MCF 10A (cell line): ENCODE results near the gene ARHGEF7. TPM values are rescaled to one million over a fixed set of nuclear protein-coding genes. Genes with fewer than 3 reads are reported as not detected.

ENCODE experiments used
- BruUV-seq: library from RNA; stranded (reverse); fragments of 400-500 nt; replicated peaks from 2 replicates; lab custom pipeline; 2021; lab: Mats Ljungman, UMichigan
- CTCF ChIA-PET: fragments of 300-600 bp; sonication (Branson Sonifier 250); formaldehyde crosslinking; extraction: SDS; loops from one replicate; lab custom pipeline; 2021; ENCODE audit warnings: antibody characterized with exemption, inconsistent platforms; lab: Yijun Ruan, JAX
- POLR2A ChIA-PET: fragments of 300-600, 350-650 bp; sonication (Branson Sonifier 250); formaldehyde crosslinking; extraction: SDS; loops from one replicate; lab custom pipeline; 2020; ENCODE audit warnings: antibody characterized with exemption, inconsistent platforms; lab: Yijun Ruan, JAX
- DNase-seq: peaks from one replicate; pipeline ENCODE4 v3.0.0-alpha.2; 2018; ENCODE audit not compliant: unreplicated experiment
- H3K27ac Mint-ChIP-seq: one replicate; pipeline ENCODE4 v1.8.0; 2022; ENCODE audit warnings: mild to moderate bottlenecking, low read depth, mixed read lengths; ENCODE audit not compliant: unreplicated experiment
- H3K27me3 Mint-ChIP-seq: one replicate; pipeline ENCODE4 v1.8.0; 2022; ENCODE audit warnings: mixed read lengths; ENCODE audit not compliant: insufficient read depth, unreplicated experiment
- H3K36me3 Mint-ChIP-seq: one replicate; pipeline ENCODE4 v1.8.0; 2022; ENCODE audit warnings: mild to moderate bottlenecking, moderate library complexity, mixed read lengths; ENCODE audit not compliant: insufficient read depth, unreplicated experiment
- H3K4me1 Mint-ChIP-seq: one replicate; pipeline ENCODE4 v1.8.0; 2022; ENCODE audit warnings: mixed read lengths; ENCODE audit not compliant: insufficient read depth, unreplicated experiment
- H3K4me3 Mint-ChIP-seq: one replicate; pipeline ENCODE4 v1.8.0; 2022; ENCODE audit warnings: mild to moderate bottlenecking, moderate library complexity, mixed read lengths; ENCODE audit not compliant: unreplicated experiment
- H3K9me3 Mint-ChIP-seq: one replicate; pipeline ENCODE4 v1.8.0; 2022; ENCODE audit warnings: mixed read lengths; ENCODE audit not compliant: unreplicated experiment
- intact Hi-C: fragments of 100-400 bp; cut with micrococcal nuclease; formaldehyde crosslinking; loops from 2 replicates; pipeline ENCODE4 v1.14.1; 2022
- total RNA-seq: library from RNA; stranded (reverse); gene quantifications from 2 replicates; pipeline ENCODE4 v1.2.3, GENCODE V29; 2022
- TF ChIP-seq, protein P1 (sequence below): fragments of 200-600 bp; IDR thresholded peaks from one replicate; pipeline ENCODE4 v1.8.0; 2022; ENCODE audit warnings: antibody characterized with exemption, mild to moderate bottlenecking; ENCODE audit not compliant: unreplicated experiment

The ARHGEF7 gene
- total RNA-seq, 1 experiment from 2014 or later: 43.5 TPM

DNA sequence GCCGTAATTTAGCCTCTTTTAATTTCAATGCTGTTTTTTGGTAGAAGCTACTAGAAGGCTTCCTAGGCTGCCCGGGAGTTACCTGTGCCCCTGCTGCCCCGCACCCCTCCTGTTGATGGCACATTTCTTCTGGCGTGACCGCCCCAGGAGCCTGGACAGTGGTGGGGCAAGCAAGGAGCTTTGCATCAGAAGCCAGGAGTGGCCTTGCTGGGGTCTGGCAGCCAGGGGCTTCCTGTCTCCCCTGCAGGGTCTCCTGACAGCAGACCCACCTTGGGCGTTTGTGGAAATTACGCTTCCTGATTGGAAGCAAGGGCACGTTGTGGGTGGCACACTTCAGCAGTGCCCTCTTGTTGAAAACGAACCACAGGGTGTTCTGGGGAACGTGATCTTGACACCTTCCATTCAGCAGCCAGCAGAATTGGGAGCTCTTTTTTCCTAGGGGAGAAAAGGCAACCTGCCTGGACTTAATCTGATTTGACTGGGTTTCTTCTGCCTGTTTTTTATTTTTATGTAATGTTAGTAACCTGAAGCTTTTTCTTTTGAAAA, 115.3 kb downstream of the ARHGEF7 start:
- TF ChIP-seq, protein P1, sequence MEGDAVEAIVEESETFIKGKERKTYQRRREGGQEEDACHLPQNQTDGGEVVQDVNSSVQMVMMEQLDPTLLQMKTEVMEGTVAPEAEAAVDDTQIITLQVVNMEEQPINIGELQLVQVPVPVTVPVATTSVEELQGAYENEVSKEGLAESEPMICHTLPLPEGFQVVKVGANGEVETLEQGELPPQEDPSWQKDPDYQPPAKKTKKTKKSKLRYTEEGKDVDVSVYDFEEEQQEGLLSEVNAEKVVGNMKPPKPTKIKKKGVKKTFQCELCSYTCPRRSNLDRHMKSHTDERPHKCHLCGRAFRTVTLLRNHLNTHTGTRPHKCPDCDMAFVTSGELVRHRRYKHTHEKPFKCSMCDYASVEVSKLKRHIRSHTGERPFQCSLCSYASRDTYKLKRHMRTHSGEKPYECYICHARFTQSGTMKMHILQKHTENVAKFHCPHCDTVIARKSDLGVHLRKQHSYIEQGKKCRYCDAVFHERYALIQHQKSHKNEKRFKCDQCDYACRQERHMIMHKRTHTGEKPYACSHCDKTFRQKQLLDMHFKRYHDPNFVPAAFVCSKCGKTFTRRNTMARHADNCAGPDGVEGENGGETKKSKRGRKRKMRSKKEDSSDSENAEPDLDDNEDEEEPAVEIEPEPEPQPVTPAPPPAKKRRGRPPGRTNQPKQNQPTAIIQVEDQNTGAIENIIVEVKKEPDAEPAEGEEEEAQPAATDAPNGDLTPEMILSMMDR: no peak
- BruUV-seq: no TSS peak
- H3K27ac Mint-ChIP-seq: no peak overlapping the region
- H3K9me3 Mint-ChIP-seq: no peaks in the 10 kb centered on the region
- no peak overlapping the region for H3K4me3 Mint-ChIP-seq
- CTCF ChIA-PET: interaction anchor here (0.6 to 1.4 kb wide), 3 partner anchors 155 to 1841 kb away, joined by 3 to 6 read pairs (median 3); no protein-coding TSS in a partner anchor
- H3K36me3 Mint-ChIP-seq: peaks cover 32% of the 10 kb centered on the region
- no peak for DNase-seq
- no peaks in the 10 kb centered on the region for H3K4me1 Mint-ChIP-seq
- POLR2A ChIA-PET: no interaction called here
- intact Hi-C loops: no loop called here
- no peaks in the 10 kb centered on the region for H3K27me3 Mint-ChIP-seq

DNA sequence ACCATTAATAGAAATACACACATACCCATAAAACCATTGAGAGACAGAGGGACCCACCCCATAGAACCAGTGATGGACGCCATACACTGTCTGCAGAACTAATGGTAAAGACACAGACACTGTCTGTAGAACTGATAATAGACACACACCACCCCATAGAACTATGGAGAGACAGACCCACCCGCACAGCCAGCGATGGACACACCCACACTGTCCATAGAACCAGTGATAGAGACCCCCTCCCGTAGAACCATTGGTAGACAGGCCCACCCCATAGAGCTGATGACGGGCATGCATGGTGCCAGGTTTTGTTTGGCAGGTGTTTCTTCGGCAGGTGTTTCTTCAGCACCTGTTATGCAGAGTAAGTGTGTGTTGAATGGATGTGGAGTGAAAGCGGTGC, 117.1 kb downstream of the ARHGEF7 start:
- Mint-ChIP-seq H3K27me3 (no peaks in the 10 kb centered on the region), H3K4me3 (no peak overlapping the region), H3K36me3 (peaks cover 26% of the 10 kb centered on the region), H3K9me3 (no peaks in the 10 kb centered on the region), H3K4me1 (no peaks in the 10 kb centered on the region), H3K27ac (no peak overlapping the region)
- no TSS peak for BruUV-seq
- POLR2A ChIA-PET: no interaction called here
- TF ChIP-seq, protein P1: no peak
- DNase-seq: no peak
- intact Hi-C loops: no loop called here
- CTCF ChIA-PET: no interaction called here

DNA sequence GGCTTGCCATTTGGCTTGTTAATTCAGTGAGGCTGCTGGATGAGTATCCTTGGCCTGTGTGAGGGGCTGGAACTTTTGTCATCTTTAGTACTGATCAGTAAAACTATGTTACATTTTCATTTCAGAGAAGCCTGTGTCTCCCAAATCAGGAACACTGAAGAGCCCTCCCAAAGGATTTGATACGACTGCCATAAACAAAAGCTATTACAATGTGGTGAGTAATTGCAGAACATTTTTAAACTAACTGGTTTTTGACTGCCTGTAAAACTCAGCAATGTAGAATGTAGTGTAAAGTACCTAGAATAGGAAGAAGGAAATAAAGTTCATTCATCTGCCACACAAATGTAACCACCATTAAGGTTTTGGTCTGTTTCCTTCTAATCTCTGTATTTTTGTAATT, 118.0 kb downstream of the ARHGEF7 start:
- no peaks in the 10 kb centered on the region for H3K27me3 Mint-ChIP-seq
- DNase-seq: no peak
- POLR2A ChIA-PET: no interaction called here
- H3K36me3 Mint-ChIP-seq: peaks cover 21% of the 10 kb centered on the region
- no peak overlapping the region for H3K4me3 Mint-ChIP-seq
- TF ChIP-seq, protein P1: no peak
- intact Hi-C loops: no loop called here
- CTCF ChIA-PET: interaction anchor here (0.7 to 1.0 kb wide), 2 partner anchors 9 to 14 kb away, joined by 3 to 5 read pairs; no protein-coding TSS in a partner anchor
- no peak overlapping the region for H3K27ac Mint-ChIP-seq
- BruUV-seq: no TSS peak
- H3K4me1 Mint-ChIP-seq: no peaks in the 10 kb centered on the region
- H3K9me3 Mint-ChIP-seq: no peaks in the 10 kb centered on the region

DNA sequence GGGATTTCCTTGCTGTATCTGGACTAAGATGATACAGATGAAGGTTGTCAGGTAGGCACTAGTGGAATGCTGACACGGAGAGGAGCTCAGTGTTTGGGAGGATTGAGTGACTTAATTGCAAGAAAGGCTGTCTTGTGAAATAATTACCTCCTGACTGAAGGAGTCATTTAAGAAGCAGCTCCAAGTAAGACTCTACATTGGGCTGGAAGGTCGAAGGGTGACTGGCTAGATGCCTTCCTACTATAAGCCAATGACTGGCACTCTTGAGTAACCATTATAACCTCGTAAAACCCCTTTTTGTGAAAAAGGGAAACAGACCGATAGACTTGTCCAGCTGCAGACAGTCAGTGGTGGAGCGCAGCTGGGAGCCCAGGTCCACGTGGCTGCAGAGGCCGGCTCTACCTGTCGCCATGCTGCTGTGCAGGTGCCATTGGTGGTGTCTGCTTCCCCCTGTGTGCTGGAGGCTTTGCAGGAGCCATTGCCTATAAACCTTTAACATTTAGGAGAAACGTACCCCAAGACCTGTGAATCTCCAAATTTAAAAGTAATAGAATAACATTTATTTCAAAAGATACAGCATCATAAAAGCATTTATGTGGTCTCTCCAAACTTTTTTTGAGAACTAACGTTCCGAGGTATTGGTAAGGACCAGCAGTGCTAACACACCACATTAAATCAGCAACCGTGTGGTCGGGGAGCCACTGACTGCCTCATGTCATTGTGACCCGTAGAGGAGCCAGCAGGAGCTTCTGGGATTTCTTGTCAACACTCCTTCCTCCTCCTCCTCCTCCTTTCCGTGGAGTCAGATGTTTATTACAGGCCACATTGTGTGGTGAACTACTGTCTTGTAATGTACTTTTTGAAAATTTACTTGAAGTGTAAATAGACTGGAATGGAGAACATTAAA, 124.9 kb downstream of the ARHGEF7 start:
- CTCF ChIA-PET: no interaction called here
- H3K27me3 Mint-ChIP-seq: no peaks in the 10 kb centered on the region
- TF ChIP-seq, protein P1: no peak
- no peaks in the 10 kb centered on the region for H3K4me1 Mint-ChIP-seq
- H3K27ac Mint-ChIP-seq: no peak overlapping the region
- BruUV-seq: no TSS peak
- peaks cover 43% of the 10 kb centered on the region for H3K36me3 Mint-ChIP-seq
- POLR2A ChIA-PET: no interaction called here
- no peak for DNase-seq
- intact Hi-C loops: no loop called here
- H3K9me3 Mint-ChIP-seq: no peaks in the 10 kb centered on the region
- H3K4me3 Mint-ChIP-seq: no peak overlapping the region
